H9 (cell line): ENCODE measurements around the gene SLC25A34. TPM values are rescaled to one million over a fixed set of nuclear protein-coding genes. Genes with fewer than 3 reads are reported as not detected.

Experiments
- DNase-seq: peaks from one replicate; pipeline ENCODE4 v3.0.0-alpha.2; 2017
- H2AFZ ChIP-seq: one replicate; pipeline ENCODE4 v1.6.1; 2013; ENCODE audit warnings: mild to moderate bottlenecking, low read length, control low read depth, moderate library complexity
- H2AK5ac ChIP-seq: 2 replicates; pipeline ENCODE4 v1.6.1; 2013; ENCODE audit warnings: low read length, control low read depth, mixed read lengths; ENCODE audit not compliant: insufficient read length
- H2BK120ac ChIP-seq: one replicate; pipeline ENCODE4 v1.6.1; 2013; ENCODE audit warnings: low read depth, mild to moderate bottlenecking, low read length, control low read depth, inconsistent platforms; ENCODE audit not compliant: poor library complexity, severe bottlenecking
- H2BK12ac ChIP-seq: 2 replicates; pipeline ENCODE4 v1.6.1; 2013; ENCODE audit warnings: low read length, control low read depth, mixed read lengths, low read depth; ENCODE audit not compliant: insufficient read length
- H2BK15ac ChIP-seq: 2 replicates; pipeline ENCODE4 v1.6.1; 2013; ENCODE audit warnings: low read depth, low read length, control low read depth
- H2BK20ac ChIP-seq: one replicate; pipeline ENCODE4 v1.6.1; 2013; ENCODE audit warnings: low read depth, mild to moderate bottlenecking, low read length, control low read depth, inconsistent platforms; ENCODE audit not compliant: poor library complexity, severe bottlenecking
- H2BK5ac ChIP-seq: 2 replicates; pipeline ENCODE4 v1.6.1; 2013; ENCODE audit warnings: low read length, control low read depth, mixed read lengths; ENCODE audit not compliant: insufficient read length
- H3K14ac ChIP-seq: 2 replicates; pipeline ENCODE4 v1.6.1; 2013; ENCODE audit warnings: low read length, control low read depth; ENCODE audit not compliant: insufficient read depth
- H3K18ac ChIP-seq: 2 replicates; pipeline ENCODE4 v1.6.1; 2013; ENCODE audit warnings: low read depth, mild to moderate bottlenecking, mixed read lengths, low read length, control low read depth; ENCODE audit not compliant: insufficient read length
- H3K23ac ChIP-seq: 2 replicates; pipeline ENCODE4 v1.6.1; 2013; ENCODE audit warnings: low read length, control low read depth, mixed read lengths, low read depth; ENCODE audit not compliant: insufficient read length
- H3K23me2 ChIP-seq: 2 replicates; pipeline ENCODE4 v1.6.1; 2013; ENCODE audit warnings: low read depth, mild to moderate bottlenecking, mixed read lengths, low read length, control low read depth; ENCODE audit not compliant: insufficient read length, poor library complexity, severe bottlenecking
- H3K27ac ChIP-seq: 2 replicates; pipeline ENCODE4 v1.5.1; 2013; ENCODE audit warnings: low read length, control low read depth, mixed read lengths, low read depth; ENCODE audit not compliant: insufficient read length
- H3K27me3 ChIP-seq: 2 replicates; pipeline ENCODE4 v1.6.1; 2013; ENCODE audit warnings: low read length, control low read depth, inconsistent platforms; ENCODE audit not compliant: insufficient read depth
- H3K4ac ChIP-seq: 2 replicates; pipeline ENCODE4 v1.6.1; 2013; ENCODE audit warnings: low read depth, mild to moderate bottlenecking, control low read depth, inconsistent platforms, low read length, moderate library complexity
- H3K4me1 ChIP-seq: 2 replicates; pipeline ENCODE4 v1.6.1; 2013; ENCODE audit warnings: low read length, control low read depth, inconsistent platforms; ENCODE audit not compliant: insufficient read depth
- H3K4me2 ChIP-seq: 2 replicates; pipeline ENCODE4 v1.6.1; 2013; ENCODE audit warnings: low read length, control low read depth, mixed read lengths; ENCODE audit not compliant: insufficient read length, insufficient read depth
- H3K56ac ChIP-seq: 2 replicates; pipeline ENCODE4 v1.6.1; 2013; ENCODE audit warnings: low read depth, mild to moderate bottlenecking, mixed read lengths, low read length, control low read depth; ENCODE audit not compliant: insufficient read length
- H3K79me1 ChIP-seq: 2 replicates; pipeline ENCODE4 v1.6.1; 2013; ENCODE audit warnings: low read depth, mild to moderate bottlenecking, moderate library complexity, low read length, control low read depth, inconsistent platforms; ENCODE audit not compliant: insufficient read depth, poor library complexity, severe bottlenecking
- H3K79me2 ChIP-seq: 2 replicates; pipeline ENCODE4 v1.6.1; 2013; ENCODE audit warnings: low read length, control low read depth, inconsistent platforms; ENCODE audit not compliant: insufficient read depth
- H3K9ac ChIP-seq: 2 replicates; pipeline ENCODE4 v1.6.1; 2013; ENCODE audit warnings: low read length, control low read depth, mixed read lengths; ENCODE audit not compliant: insufficient read length; ENCODE audit errors: extremely low read depth
- H3K9me3 ChIP-seq: one replicate; pipeline ENCODE4 v1.6.1; 2013; ENCODE audit warnings: low read depth, low read length, inconsistent platforms; ENCODE audit not compliant: control insufficient read depth
- H3T11ph ChIP-seq: one replicate; pipeline ENCODE4 v1.6.1; 2013; ENCODE audit warnings: mild to moderate bottlenecking, low read length, control low read depth, inconsistent platforms
- H4K20me1 ChIP-seq: one replicate; pipeline ENCODE4 v1.6.1; 2013; ENCODE audit not compliant: control insufficient read depth, insufficient read length, insufficient read depth
- H4K5ac ChIP-seq: 2 replicates; pipeline ENCODE4 v1.6.1; 2013; ENCODE audit warnings: low read depth, mild to moderate bottlenecking, mixed read lengths, low read length, control low read depth; ENCODE audit not compliant: insufficient read length
- H4K8ac ChIP-seq: replicated peaks from 2 replicates; pipeline ENCODE4 v1.6.1; 2013; ENCODE audit warnings: low read length, control low read depth, mixed read lengths, low read depth; ENCODE audit not compliant: insufficient read length
- H4K91ac ChIP-seq: 2 replicates; pipeline ENCODE4 v1.6.1; 2013; ENCODE audit warnings: low read depth, mild to moderate bottlenecking, moderate library complexity, mixed read lengths, low read length, control low read depth; ENCODE audit not compliant: insufficient read length
- H3K27ac Mint-ChIP-seq, 3 experiments: 2 replicates in 2 of 3; 3 replicates in 1 of 3; pipeline ENCODE4 v1.8.0; 2020 to 2021; ENCODE audit warnings: mixed read lengths in 3 of 3, mild to moderate bottlenecking in 1 of 3, moderate library complexity in 1 of 3
- H3K27me3 Mint-ChIP-seq: 2 replicates; pipeline ENCODE4 v1.8.0; 2021; ENCODE audit warnings: low read depth, mild to moderate bottlenecking, moderate library complexity, mixed read lengths
- H3K36me3 Mint-ChIP-seq, 3 experiments: 2 replicates in 2 of 3; 3 replicates in 1 of 3; pipeline ENCODE4 v1.8.0; 2020 to 2021; ENCODE audit warnings: low read depth in 3 of 3, mixed read lengths in 3 of 3; ENCODE audit not compliant: insufficient read depth in 1 of 3
- H3K4me1 Mint-ChIP-seq, 2 experiments: 2 replicates each; pipeline ENCODE4 v1.8.0; 2020; ENCODE audit warnings: mixed read lengths in 2 of 2
- H3K4me3 Mint-ChIP-seq, 2 experiments: 2 replicates in 1 of 2; 3 replicates in 1 of 2; pipeline ENCODE4 v1.8.0; 2020 to 2021; ENCODE audit warnings: mild to moderate bottlenecking in 2 of 2, mixed read lengths in 2 of 2, moderate library complexity in 1 of 2
- H3K9me3 Mint-ChIP-seq, 2 experiments: 2 replicates in 1 of 2; 3 replicates in 1 of 2; pipeline ENCODE4 v1.8.0; 2020; ENCODE audit warnings: mild to moderate bottlenecking in 2 of 2, mixed read lengths in 2 of 2, moderate library complexity in 1 of 2
- WGBS: extraction: QIAGEN DNeasy Blood & Tissue Kit; methylation state at CpG from one replicate; pipeline ENCODE4 v1.1.7; 2013; ENCODE audit warnings: missing lambda C conversion rate, low lambda C conversion rate, mixed read lengths; ENCODE audit not compliant: insufficient read length; ENCODE audit errors: extremely low coverage; 5-methylcytosine and 5-hydroxymethylcytosine counted together
- total RNA-seq: library from RNA; stranded (reverse); gene quantifications from 2 replicates; pipeline ENCODE4 v1.2.1, GENCODE V29; 2021
- TF ChIP-seq, protein P1 (sequence below): fragments of 200-600 bp; sonication (generic); conservative IDR thresholded peaks from 3 replicates; pipeline ENCODE4 v1.8.0; 2021; ENCODE audit warnings: antibody characterized with exemption, mild to moderate bottlenecking

Gene SLC25A34
- total RNA-seq, 1 experiment from 2014 or later, result 1.5 TPM

DNA sequence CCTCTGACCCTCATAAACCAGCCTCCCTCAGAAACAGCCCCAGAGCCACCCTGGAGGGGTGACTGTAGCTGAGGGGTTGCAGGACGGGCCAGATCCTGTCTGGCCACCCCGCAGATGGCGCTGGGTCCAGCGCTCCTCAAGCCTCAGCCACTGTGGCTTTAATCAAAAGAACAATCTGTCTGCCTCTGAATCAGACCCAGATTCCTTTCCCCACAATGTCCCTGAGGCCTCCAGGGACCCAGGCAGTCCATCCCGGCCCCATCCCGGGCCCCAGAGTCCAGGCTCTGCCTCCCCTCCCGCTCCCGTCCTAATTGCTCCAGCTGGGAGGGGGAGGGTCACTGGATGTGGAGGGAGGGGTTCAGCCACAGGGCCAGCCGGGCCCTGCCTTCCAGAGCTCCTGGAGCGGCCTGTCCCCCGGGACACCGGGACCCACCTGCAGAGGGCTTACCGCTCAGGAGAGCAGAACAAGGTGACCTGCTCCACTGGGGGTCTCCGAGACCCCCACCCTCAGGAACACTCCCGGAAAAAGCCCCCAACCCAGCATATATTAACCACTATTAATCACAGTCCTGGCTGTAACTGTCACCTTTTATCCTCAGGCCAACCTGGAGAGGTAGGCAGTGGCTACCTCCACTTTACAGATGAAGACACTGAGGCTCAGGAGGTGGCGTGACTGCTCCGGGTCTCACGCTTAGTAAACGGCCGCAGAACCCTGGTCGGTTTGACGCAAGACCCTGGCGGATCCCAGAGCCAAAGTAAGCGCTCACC lies 21.7 kb downstream of the SLC25A34 start:
- Histone ChIP-seq H3K9ac (peak overlapping the region; percentile 25), H3K4me1 (peaks cover 18% of the 10 kb centered on the region; the same call in 1 of the 2 replicates), H2BK5ac (no peak overlapping the region), H3K18ac (peak overlapping the region; percentile 55), H2BK20ac (no peak overlapping the region), H2BK120ac (no peak overlapping the region), H2AFZ (no peak overlapping the region), H2BK15ac (no peak overlapping the region), H3K79me1 (no peaks in the 10 kb centered on the region), H3K9me3 (no peaks in the 10 kb centered on the region), H3K56ac (no peak overlapping the region), H3K23me2 (peaks cover 14% of the 10 kb centered on the region), H3T11ph (no peak overlapping the region), H4K91ac (no peak overlapping the region), H3K14ac (peak overlapping the region; percentile 85), H3K79me2 (peaks cover 20% of the 10 kb centered on the region; the same call in 1 of the 2 replicates), H3K27me3 (no peaks in the 10 kb centered on the region), H4K8ac (no peak overlapping the region), H3K27ac (no peak overlapping the region), H4K20me1 (no peaks in the 10 kb centered on the region), H2AK5ac (no peak overlapping the region), H3K4me2 (peak overlapping the region; percentile 81), H3K4ac (no peak overlapping the region; the same call in 1 of the 2 replicates), H3K23ac (no peak overlapping the region), H4K5ac (no peak overlapping the region), H2BK12ac (no peak overlapping the region)
- H3K27me3 Mint-ChIP-seq, result peaks cover 21% of the 10 kb centered on the region
- H3K36me3 Mint-ChIP-seq, result peaks cover 4 to 10% (median 10%) of the 10 kb centered on the region in 3 experiments; a peak in 6 of 7 replicates
- peak; percentile 70 for DNase-seq
- TF ChIP-seq, protein P1, sequence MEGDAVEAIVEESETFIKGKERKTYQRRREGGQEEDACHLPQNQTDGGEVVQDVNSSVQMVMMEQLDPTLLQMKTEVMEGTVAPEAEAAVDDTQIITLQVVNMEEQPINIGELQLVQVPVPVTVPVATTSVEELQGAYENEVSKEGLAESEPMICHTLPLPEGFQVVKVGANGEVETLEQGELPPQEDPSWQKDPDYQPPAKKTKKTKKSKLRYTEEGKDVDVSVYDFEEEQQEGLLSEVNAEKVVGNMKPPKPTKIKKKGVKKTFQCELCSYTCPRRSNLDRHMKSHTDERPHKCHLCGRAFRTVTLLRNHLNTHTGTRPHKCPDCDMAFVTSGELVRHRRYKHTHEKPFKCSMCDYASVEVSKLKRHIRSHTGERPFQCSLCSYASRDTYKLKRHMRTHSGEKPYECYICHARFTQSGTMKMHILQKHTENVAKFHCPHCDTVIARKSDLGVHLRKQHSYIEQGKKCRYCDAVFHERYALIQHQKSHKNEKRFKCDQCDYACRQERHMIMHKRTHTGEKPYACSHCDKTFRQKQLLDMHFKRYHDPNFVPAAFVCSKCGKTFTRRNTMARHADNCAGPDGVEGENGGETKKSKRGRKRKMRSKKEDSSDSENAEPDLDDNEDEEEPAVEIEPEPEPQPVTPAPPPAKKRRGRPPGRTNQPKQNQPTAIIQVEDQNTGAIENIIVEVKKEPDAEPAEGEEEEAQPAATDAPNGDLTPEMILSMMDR, result no peak; the same call in 2 of the 3 replicates
- peak overlapping the region in 2 of 3 experiments; percentile 82 to 97; a peak in 4 of 7 replicates for H3K27ac Mint-ChIP-seq
- H3K9me3 Mint-ChIP-seq, result no peaks in the 10 kb centered on the region
- H3K4me3 Mint-ChIP-seq, result peak overlapping the region; percentile 73 to 88
- peaks cover 40 to 49% of the 10 kb centered on the region in 2 experiments for H3K4me1 Mint-ChIP-seq
- WGBS, result no CpG with 5 or more reads among the region's 24 CpGs
